GM12801 (cell line): Measurements from ENCODE around the gene CBFA2T3.

Experiments used
- CTCF ChIP-seq: IDR thresholded peaks from one replicate; pipeline ENCODE4 v1.5.1; 2011; ENCODE audit warnings: control low read depth; ENCODE audit not compliant: insufficient read length; ENCODE audit errors: extremely low read depth

The CBFA2T3 gene

GRCh38 chr16:88888461-88889387 is 88.3 kb downstream of the CBFA2T3 start:
- TF ChIP-seq CTCF, result no peak

- no peak for TF ChIP-seq CTCF
Observed at GRCh38 chr16:88888057-88888456, 89.0 kb downstream of the CBFA2T3 start.

DNA sequence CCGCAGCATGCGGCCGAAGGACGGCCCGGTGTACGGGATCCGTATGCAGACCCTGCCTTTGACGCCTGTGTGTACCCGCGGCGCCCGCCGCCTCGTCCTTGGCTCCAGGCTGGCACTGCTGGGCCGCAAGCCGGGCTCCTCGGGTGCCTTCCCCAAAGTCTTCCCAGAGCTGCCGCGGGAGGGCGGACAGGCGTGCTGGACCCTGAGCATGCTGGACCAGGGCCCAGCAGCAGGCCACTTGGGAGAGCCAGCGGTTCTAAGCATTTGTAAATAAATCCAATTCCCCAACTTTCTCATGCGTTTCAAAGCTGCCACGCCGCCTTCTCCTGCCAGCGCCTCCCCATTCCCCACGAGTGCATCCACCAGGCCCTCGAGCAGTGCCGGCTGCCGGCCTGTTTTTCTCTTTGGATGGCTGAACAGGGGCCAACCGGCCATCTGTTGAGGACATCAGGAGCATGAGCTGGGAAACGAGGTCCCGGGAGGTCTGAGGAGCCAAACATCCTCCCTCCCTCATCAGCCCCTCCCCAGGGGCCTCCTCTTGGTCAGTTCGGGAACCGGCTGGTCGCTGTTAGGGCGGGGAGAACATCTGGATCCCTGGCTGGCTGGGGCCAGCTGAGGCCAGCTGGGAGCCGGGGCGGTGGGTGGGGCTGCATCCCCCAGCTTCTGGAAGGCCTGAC is 90.0 kb downstream of the CBFA2T3 start:
- no peak for TF ChIP-seq CTCF

- TF ChIP-seq CTCF, result no peak
Observed at GRCh38 chr16:88886420-88886844, 90.6 kb downstream of the CBFA2T3 start.

GRCh38 chr16:88885693-88886280 is 91.2 kb downstream of the CBFA2T3 start:
- TF ChIP-seq CTCF, result no peak

DNA sequence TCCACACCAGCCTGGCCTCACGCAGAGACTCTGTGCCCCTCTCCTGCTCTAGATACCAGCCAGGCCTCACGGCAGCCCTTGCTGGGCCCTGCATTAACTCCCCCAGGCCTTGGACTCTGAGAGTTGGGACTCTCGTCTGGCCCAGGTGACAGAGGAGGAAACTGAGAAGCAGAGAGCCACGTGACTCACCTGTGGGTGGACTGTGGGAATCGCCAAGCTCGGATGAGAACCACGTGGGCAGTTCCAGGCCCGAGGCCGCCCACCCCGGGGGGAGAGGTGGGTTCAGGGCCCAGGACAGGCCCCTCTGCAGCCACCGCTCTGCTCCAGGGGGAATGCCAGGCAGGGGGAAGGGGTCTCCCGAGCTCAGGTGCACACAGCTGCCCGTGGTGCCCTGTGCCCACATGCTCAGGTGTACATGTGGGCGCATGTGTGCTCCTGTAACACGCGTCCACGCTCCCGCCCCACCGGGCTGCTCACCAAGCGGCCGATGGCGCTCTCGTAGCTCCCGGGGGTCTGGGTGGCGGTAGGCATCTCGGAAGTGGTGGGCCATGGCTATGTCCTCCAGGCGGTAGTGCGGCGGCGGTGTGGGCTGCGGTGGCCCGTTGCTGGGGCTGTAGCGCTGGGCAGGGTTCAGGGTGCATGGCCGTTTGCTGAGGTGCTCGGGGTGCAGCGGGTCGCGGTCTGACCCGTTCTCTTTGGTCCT is 92.3 kb downstream of the CBFA2T3 start:
- TF ChIP-seq CTCF, result no peak

GRCh38 chr16:88883946-88884345 is 93.1 kb downstream of the CBFA2T3 start:
- TF ChIP-seq CTCF, result no peak
